HG03558 (cell line): Measurements from ENCODE around the gene FBXO47.
"Not testable (repeated sequence)": the region's sequence is repeated elsewhere in the genome, so short reads cannot be mapped to it uniquely, and the experiment has no call there.

Source experiments
- ATAC-seq: cut with Tn5 transposase; IDR thresholded peaks from one replicate; pipeline ENCODE4 v1.9.1; 2021; ENCODE audit warnings: moderate number of reproducible peaks; ENCODE audit not compliant: unreplicated experiment; ENCODE audit errors: extremely low read depth

The FBXO47 gene

DNA sequence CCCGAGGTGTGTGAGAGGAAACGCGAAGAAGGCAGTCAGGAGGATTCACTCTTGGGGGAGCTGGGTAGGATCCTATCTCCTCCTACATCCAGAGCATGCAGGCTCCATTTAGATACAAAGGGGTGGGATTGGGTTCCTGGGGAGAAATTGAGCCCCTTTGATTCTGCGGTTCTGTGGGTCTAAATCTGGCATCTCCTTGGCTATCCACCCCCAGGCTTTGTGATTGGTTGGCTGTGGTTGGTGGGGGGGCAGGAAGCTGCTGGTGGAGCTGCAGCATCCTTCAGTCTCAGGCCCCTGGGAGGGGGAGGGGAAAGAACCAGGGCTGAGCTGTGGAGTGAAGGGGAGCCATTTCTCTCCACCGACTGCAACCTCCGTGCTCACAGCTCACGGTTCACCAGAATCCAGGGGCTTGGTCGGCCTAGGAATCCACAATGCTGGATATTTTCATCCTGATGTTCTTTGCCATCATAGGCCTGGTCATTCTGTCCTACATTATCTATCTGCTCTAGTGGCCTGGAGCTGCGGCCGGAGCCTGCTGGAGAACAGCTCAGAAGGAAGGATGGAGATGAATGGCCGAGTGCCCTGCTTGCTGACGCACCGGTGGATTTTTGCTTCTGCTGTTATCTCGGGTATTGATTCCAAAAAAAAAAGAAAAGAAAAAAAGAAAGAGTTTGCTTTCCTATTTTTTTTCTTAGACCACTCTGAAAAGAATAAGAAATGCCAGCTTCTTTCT lies 41.8 kb downstream of the FBXO47 start, which contains the start of gene LASP1NB:
TSS of gene LASP1NB (plus strand) at position 352 of the 733 bp plus-strand sequence.
- ATAC-seq = no peak

DNA sequence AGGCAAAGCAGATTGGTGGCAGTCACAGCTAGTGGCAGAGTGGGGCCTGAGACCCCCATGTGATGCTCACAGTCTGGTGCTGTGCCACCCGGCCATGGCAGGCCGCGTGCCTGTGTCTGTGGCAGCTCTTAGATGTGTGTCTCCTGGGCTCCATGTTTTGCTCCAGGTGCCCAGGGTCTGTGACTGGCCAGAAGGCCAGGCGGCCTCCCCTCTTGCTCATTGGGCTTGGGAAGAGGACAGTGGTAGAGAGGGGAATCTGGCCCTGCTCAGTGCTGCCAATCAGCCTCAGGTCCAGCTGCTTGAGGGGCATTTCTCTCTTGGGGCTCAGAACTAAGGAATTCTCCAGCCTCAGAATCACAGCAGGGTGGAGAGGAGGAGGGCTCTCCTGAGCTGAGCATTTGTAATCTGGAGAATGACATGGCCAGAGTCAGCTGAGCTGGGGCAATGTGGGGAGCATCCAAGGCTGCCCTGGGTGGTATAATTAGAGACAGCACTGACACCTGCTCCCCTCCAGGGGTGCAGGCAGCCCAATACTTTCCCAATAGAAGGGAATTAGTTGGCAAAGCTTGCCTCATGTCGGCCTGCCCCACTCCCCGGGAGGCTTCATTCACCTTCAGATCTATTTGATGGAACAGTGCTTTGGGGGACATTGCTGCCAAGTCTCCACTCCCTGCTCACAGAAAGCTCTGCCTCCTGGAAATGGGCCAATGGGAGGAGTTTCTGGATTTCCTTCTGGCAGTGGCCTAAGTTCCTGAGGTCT lies 44.5 kb downstream of the FBXO47 start:
- no peak for ATAC-seq

GRCh38 chr17:38921756-38922411 lies 45.3 kb downstream of the FBXO47 start:
- no peak for ATAC-seq

GRCh38 chr17:38920374-38921291 lies 46.6 kb downstream of the FBXO47 start:
- ATAC-seq = no peak

- no peak for ATAC-seq
Measured at GRCh38 chr17:38919316-38920078, 47.7 kb downstream of the FBXO47 start.

DNA sequence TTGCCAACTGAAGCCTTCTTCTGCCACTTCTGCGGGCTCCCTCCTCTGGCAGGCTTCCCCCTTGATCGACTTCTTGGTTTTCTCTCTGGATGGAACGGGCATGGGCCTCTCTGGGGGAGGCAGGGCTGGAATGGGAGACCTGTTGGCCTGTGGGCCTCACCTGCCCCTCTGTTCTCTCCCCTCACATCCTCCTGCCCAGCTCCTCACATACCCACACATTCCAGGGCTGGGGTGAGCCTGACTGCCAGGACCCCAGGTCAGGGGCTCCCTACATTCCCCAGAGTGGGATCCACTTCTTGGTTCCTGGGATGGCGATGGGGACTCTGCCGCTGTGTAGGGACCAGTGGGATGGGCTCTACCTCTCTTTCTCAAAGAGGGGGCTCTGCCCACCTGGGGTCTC lies 48.3 kb downstream of the FBXO47 start:
- ATAC-seq = no peak

DNA sequence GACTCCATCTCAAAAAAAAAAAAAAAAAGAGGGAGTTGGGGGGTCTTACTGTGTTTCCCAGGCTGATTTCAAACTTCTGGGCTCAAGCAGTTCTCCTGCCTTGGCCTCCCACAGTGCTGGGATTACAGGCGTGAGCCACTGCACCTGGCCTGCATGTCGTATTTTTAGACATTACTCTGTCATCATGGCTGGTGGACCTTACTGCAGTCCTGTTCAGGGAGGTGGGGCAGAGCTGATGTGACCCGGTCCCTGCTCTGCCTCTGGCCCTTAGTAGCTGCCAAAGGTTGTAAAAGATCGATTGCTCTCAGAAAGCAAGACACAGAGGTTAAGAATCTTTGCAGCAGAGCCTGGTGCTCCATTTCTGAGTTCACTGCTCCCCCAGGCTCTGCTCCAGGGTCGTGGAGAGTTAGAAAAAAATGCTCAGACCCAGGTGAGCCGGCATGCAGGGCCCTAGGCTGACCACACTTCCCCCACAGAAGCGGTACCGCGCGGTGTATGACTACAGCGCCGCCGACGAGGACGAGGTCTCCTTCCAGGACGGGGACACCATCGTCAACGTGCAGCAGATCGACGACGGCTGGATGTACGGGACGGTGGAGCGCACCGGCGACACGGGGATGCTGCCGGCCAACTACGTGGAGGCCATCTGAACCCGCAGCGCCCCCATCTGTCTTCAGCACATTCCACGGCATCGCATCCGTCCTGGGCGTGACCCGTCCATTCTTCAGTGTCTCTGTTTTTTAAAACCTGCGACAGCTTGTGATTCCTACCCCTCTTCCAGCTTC lies 48.9 kb downstream of the FBXO47 start:
- ATAC-seq = no peak

DNA sequence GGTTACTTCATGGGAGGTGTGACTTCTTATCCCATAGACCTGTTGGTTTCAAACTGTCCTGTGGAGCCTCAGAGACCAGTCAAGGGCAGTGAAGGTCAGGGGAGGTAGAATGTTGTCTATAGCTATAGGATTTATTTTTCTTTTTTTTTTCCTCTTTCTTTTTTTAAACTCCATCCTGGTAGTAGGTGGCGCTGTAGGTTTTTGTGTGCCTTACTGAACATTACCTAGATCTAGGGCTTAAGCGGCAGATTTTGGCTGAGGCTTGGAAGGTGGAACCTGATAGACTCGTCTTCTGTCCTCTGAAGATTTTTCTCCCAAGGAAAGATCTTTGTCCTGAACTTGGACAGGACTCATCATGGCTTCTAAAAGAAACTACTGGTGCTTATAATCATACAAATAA lies 49.9 kb downstream of the FBXO47 start:
- no peak for ATAC-seq

GRCh38 chr17:38916771-38917170 lies 50.4 kb downstream of the FBXO47 start:
- ATAC-seq = no peak

GRCh38 chr17:38915639-38915995 lies 51.6 kb downstream of the FBXO47 start:
- no peak for ATAC-seq

- ATAC-seq = no peak
Measured at GRCh38 chr17:38914741-38915638, 52.2 kb downstream of the FBXO47 start.

- no peak for ATAC-seq
Measured at GRCh38 chr17:38912221-38912813, 54.9 kb downstream of the FBXO47 start.

DNA sequence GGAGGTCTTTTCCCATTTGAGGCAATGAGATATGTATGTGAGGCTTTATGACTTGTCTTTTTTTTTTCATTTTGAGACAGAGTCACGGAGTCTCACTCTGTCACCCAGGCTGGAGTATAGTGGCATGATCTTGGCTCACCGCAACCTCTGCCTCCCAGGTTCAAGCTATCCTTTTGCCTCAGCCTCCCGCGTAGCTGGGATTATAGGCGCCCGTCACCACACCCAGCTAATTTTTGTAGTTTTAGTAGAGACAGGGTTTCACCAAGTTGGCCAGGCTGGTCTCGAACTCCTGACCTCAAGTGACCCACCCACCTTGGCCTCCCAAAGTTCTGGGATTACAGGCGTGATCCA lies 55.5 kb downstream of the FBXO47 start:
- not testable (repeated sequence) for ATAC-seq

DNA sequence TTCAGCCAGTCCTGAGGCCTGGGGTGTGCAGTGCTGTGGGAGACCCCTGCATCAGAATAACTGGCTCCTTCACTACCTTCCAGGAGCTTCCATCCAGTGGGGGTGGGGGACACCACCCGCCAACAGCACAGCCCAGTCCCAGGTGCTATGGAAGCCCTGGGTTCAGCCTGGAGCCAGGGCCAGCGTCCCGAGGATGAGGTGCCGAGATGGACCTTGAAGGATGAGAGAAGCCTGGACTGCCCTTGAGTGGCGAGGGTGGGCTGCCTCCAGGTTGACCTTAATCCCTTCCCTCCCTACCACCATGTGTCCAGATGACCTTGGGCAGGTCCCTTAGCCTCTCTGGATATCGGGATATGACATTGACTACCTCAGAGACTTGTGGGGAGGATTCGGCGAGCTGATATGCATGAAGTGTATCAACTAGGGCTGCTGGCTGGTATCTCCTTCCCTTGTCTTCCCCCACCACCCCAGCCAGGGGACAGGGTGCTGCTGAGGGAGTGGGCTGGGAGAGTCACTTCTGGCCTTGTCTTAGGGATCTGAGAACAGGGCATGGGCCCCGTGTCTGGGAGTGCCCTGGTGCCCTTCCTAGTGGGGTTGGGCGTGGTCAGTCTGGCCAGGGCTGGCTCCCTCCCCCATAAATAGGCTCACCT lies 56.0 kb downstream of the FBXO47 start:
- no peak for ATAC-seq

DNA sequence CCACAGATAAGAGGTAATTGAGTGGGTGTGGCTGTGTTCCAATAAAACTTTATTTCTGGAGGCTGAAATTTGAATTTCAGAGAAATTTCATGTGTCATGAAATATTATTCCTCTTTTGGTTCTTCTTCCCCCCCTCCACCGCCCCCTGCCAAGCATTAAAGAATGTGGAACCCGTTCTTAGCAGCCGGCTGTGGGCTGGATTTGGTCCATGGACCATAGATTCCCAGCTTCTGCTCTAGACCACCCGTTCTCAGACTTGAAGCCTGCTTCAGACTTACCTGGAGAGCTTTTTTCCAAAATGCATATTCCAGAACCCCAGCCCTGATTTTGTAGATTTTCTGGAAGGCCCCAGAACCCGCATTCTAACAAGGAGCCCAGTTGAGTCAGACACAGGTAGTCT lies 56.9 kb downstream of the FBXO47 start:
- ATAC-seq = no peak

- no peak for ATAC-seq
Measured at GRCh38 chr17:38908676-38909181, 58.5 kb downstream of the FBXO47 start.
